OCI-LY7 (cell line): ENCODE results near the gene SLC12A3. TPM values are rescaled to one million over a fixed set of nuclear protein-coding genes. Genes with fewer than 3 reads are reported as not detected.

ENCODE experiments used
- BruUV-seq: library from RNA; stranded (reverse); fragments of 400-500 nt; replicated peaks from 2 replicates; lab custom pipeline; 2021; lab: Mats Ljungman, UMichigan
- CTCF ChIA-PET: fragments of 300-600 bp; sonication (Branson Sonifier 250); formaldehyde crosslinking; loops from one replicate; lab custom pipeline; 2022; ENCODE audit warnings: antibody characterized with exemption; ENCODE audit not compliant: unreplicated experiment; lab: Charles Lee
- POLR2A ChIA-PET: fragments of 300-600 bp; sonication (Branson Sonifier 250); formaldehyde crosslinking; loops from one replicate; lab custom pipeline; 2022; ENCODE audit warnings: antibody characterized with exemption; lab: Charles Lee
- DNase-seq: peaks from one replicate; pipeline ENCODE4 v3.0.0-alpha.2; 2015; ENCODE audit warnings: low spot score
- H2AFZ ChIP-seq: fragments of 200-600 bp; sonication (generic), shearing (Covaris generic); 2 replicates; pipeline ENCODE4 v1.6.1; 2014; ENCODE audit warnings: mild to moderate bottlenecking, antibody characterized with exemption, low read length, moderate library complexity
- H3K27ac ChIP-seq: fragments of 200-600 bp; sonication (generic); 2 replicates; pipeline ENCODE4 v1.5.1; 2014; ENCODE audit warnings: mixed run types, low read depth, mild to moderate bottlenecking, moderate library complexity, low read length, inconsistent platforms; ENCODE audit not compliant: poor library complexity, severe bottlenecking
- H3K36me3 ChIP-seq: fragments of 200-600 bp; sonication (generic); 2 replicates; pipeline ENCODE4 v1.6.1; 2014; ENCODE audit warnings: mild to moderate bottlenecking, antibody characterized with exemption, low read length, moderate library complexity, mixed read lengths; ENCODE audit not compliant: insufficient read depth
- H3K4me1 ChIP-seq: fragments of 200-600 bp; sonication (generic); 2 replicates; pipeline ENCODE4 v1.5.1; 2014; ENCODE audit warnings: mild to moderate bottlenecking, low read length; ENCODE audit not compliant: insufficient read depth, poor library complexity, severe bottlenecking
- H3K4me2 ChIP-seq: fragments of 200-600 bp; sonication (generic); 2 replicates; pipeline ENCODE4 v1.6.1; 2014; ENCODE audit warnings: mild to moderate bottlenecking, low read length
- H3K4me3 ChIP-seq: fragments of 200-600 bp; sonication (generic); 2 replicates; pipeline ENCODE4 v1.5.1; 2014; ENCODE audit warnings: mild to moderate bottlenecking, low read depth, low read length; ENCODE audit not compliant: poor library complexity, severe bottlenecking
- H3K79me2 ChIP-seq: fragments of 200-600 bp; sonication (generic); 2 replicates; pipeline ENCODE4 v1.6.1; 2016; ENCODE audit warnings: low read depth, mild to moderate bottlenecking, low read length, moderate library complexity, mixed read lengths; ENCODE audit not compliant: insufficient read depth
- H3K9me2 ChIP-seq: fragments of 200-600 bp; sonication (generic); 2 replicates; pipeline ENCODE4 v1.6.1; 2016; ENCODE audit warnings: mild to moderate bottlenecking, low read length, mixed read lengths; ENCODE audit not compliant: insufficient read depth
- H3K9me3 ChIP-seq: fragments of 200-600 bp; sonication (generic); 2 replicates; pipeline ENCODE4 v1.6.1; 2014; ENCODE audit warnings: mild to moderate bottlenecking, mixed run types, low read length, mixed read lengths
- H4K20me1 ChIP-seq: fragments of 200-600 bp; sonication (generic); 2 replicates; pipeline ENCODE4 v1.6.1; 2014; ENCODE audit warnings: mild to moderate bottlenecking, antibody characterized with exemption, low read length, moderate library complexity, mixed read lengths; ENCODE audit not compliant: insufficient read depth
- CTCF ChIP-seq: fragments of 200-600 bp; sonication (generic); conservative IDR thresholded peaks from 2 replicates; pipeline ENCODE4 v1.5.1; 2014; ENCODE audit warnings: mild to moderate bottlenecking, antibody characterized with exemption, low read length, moderate library complexity, mixed read lengths
- EZH2phosphoT487 ChIP-seq: fragments of 200-600 bp; sonication (generic); IDR thresholded peaks from 2 replicates; pipeline ENCODE4 v1.6.1; 2018; ENCODE audit warnings: low read depth, borderline replicate concordance, mild to moderate bottlenecking, mixed run types, antibody characterized with exemption, low read length, moderate library complexity, mixed read lengths
- intact Hi-C: fragments of 100-400 bp; cut with micrococcal nuclease; formaldehyde crosslinking; loops from one replicate; pipeline ENCODE4 v1.10.0; 2022; ENCODE audit not compliant: unreplicated experiment
- total RNA-seq, 2 experiments: library from RNA; depleted of rRNA in 1 of 2; stranded (reverse); fragments of >200 nt in 1 of 2; shearing (Covaris generic) in 1 of 2; gene quantifications; 2 replicates each; pipeline ENCODE4 v1.2.3, GENCODE V29; 2014 to 2022

The SLC12A3 gene
- total RNA-seq, 2 experiments from 2014 or later = 0.25 to 0.88 TPM

- H3K79me2 ChIP-seq = no peaks in the 10 kb centered on the region
- H3K4me1 ChIP-seq = peaks cover 14% of the 10 kb centered on the region
- intact Hi-C loops = no loop called here
- no peak overlapping the region for H3K4me3 ChIP-seq
- DNase-seq = no peak
- H3K9me3 ChIP-seq = no peaks in the 10 kb centered on the region
- ChIA-PET CTCF (no interaction called here), POLR2A (interaction anchor here (0.5 to 0.6 kb wide), 2 partner anchors 26 to 33 kb away, joined by 3 read pairs; no protein-coding TSS in a partner anchor)
- no TSS peak for BruUV-seq
- no peak overlapping the region for H3K27ac ChIP-seq
- H3K4me2 ChIP-seq = no peak overlapping the region
- H4K20me1 ChIP-seq = no peaks in the 10 kb centered on the region
- H2AFZ ChIP-seq = no peak overlapping the region
- no peaks in the 10 kb centered on the region for H3K9me2 ChIP-seq
- no peaks in the 10 kb centered on the region for H3K36me3 ChIP-seq
- TF ChIP-seq CTCF (no peak), EZH2phosphoT487 (no peak)
These were observed 38.9 kb downstream of the SLC12A3 start for GRCh38 chr16:56903866-56904265.

GRCh38 chr16:56907401-56907800 is 42.4 kb downstream of the SLC12A3 start:
- POLR2A ChIA-PET = no interaction called here

More at GRCh38 chr16:56907401-56907800, 42.4 kb downstream of the SLC12A3 start:
- Histone ChIP-seq H3K4me2 (no peak overlapping the region), H3K4me1 (peaks cover 32% of the 10 kb centered on the region), H3K9me2 (no peaks in the 10 kb centered on the region), H3K4me3 (no peak overlapping the region), H3K27ac (no peak overlapping the region), H3K9me3 (no peaks in the 10 kb centered on the region), H2AFZ (no peak overlapping the region), H4K20me1 (no peaks in the 10 kb centered on the region), H3K79me2 (no peaks in the 10 kb centered on the region), H3K36me3 (no peaks in the 10 kb centered on the region)
- no peak for DNase-seq
- intact Hi-C loops = no loop called here
- BruUV-seq = no TSS peak
- TF ChIP-seq CTCF (no peak), EZH2phosphoT487 (no peak)
- CTCF ChIA-PET = no interaction called here
